Measurements from ENCODE around the gene CAVIN3. TPM values are rescaled to one million over a fixed set of nuclear protein-coding genes. Genes with fewer than 3 reads are reported as not detected.
A peak's percentile ranks its signal among the peaks of the same experiment; 100 is the strongest.

Gene CAVIN3, protein sequence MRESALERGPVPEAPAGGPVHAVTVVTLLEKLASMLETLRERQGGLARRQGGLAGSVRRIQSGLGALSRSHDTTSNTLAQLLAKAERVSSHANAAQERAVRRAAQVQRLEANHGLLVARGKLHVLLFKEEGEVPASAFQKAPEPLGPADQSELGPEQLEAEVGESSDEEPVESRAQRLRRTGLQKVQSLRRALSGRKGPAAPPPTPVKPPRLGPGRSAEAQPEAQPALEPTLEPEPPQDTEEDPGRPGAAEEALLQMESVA
- total RNA-seq: 10 to 100 TPM; 12.9 to 53.6 (median 34.1) TPM

DNA sequence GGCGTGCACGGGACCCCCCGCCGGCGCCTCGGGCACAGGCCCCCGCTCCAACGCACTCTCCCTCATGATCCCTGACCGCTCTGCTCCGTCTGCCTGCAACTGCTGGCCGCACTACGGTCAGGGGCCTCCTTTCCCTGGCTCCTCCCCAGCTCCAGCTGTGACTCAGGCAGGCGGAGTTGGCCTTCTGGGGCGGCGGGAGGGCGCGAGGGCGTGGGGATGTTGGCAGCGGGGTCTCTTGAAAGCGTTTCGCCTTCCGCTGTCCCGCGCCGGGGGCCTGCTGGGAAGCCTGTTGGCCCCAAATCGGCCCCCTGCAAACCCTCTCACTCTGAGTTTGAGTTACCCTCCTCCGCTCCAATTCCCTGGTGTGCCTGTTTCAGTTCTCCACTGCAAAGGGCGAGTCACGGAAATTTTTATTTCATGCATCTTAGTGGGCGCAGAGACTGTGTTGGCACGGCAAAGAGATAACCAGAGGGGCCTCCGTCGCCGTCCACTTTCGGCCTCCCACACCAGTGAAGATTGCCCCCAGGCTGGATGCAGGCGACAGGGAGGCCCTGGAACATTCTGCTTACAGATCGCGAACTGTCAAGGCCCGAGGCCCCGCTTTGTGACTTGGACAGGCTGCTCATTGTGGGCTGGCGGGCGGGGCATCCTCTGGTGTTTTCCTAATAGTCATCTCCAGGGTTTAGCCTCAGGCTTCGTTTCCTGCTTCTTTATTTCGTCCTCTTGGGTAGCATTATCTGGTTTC, at the start of gene CAVIN3:
Gene CAVIN3 (minus strand): TSS at position 91 of the 745 bp plus-strand sequence. CDS start 25 bp downstream, at position 66.
- TF ChIP-seq, protein P1, sequence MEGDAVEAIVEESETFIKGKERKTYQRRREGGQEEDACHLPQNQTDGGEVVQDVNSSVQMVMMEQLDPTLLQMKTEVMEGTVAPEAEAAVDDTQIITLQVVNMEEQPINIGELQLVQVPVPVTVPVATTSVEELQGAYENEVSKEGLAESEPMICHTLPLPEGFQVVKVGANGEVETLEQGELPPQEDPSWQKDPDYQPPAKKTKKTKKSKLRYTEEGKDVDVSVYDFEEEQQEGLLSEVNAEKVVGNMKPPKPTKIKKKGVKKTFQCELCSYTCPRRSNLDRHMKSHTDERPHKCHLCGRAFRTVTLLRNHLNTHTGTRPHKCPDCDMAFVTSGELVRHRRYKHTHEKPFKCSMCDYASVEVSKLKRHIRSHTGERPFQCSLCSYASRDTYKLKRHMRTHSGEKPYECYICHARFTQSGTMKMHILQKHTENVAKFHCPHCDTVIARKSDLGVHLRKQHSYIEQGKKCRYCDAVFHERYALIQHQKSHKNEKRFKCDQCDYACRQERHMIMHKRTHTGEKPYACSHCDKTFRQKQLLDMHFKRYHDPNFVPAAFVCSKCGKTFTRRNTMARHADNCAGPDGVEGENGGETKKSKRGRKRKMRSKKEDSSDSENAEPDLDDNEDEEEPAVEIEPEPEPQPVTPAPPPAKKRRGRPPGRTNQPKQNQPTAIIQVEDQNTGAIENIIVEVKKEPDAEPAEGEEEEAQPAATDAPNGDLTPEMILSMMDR (IDR thresholded peaks at IDR 0.05 in 4 of 5, conservative IDR thresholded peaks at IDR 0.05 in 1 of 5): no peak
- TF ChIP-seq POLR2A (IDR thresholded peaks at IDR 0.05): no peak
- in situ Hi-C loops (cut with MboI; ENCODE audit: low sequenced_read_pairs in 4 of 4) (loop anchor here in 1 of 4 donors (25.0 kb wide), 1 partner anchor 308 kb away; the partner anchor contains the start of gene OR56A4), intact Hi-C loops (cut with DNase I; ENCODE audit: low total_unique reads) (loop anchor here (1.0 to 10.0 kb wide), 3 partner anchors 42 to 636 kb away; partner anchors contain the start of genes TPP1, TRIM22 and TRIM5)
- peak within 1 kb of the TSS; percentile 89 to 96 (median 94) for H3K27ac ChIP-seq
- ATAC-seq (peak; percentile 34 to 49), DNase-seq (peak; percentile 52 to 66)
- H3K4me1 ChIP-seq: peaks cover 19 to 25% of the 10 kb centered on the region in 2 donors
- H3K4me3 ChIP-seq: peak within 1 kb of the TSS; percentile 58 to 84 (median 62)
- no peaks in the 10 kb centered on the region for H3K36me3 ChIP-seq
- H3K27me3 ChIP-seq: no peaks in the 10 kb centered on the region
- H3K9me3 ChIP-seq: no peaks in the 10 kb centered on the region

GRCh38 chr11:6365659-6366058, 45.4 kb upstream of the CAVIN3 start:
- TF ChIP-seq POLR2A (IDR thresholded peaks at IDR 0.05): no peak
- TF ChIP-seq, protein P1 (IDR thresholded peaks at IDR 0.05 in 4 of 5, conservative IDR thresholded peaks at IDR 0.05 in 1 of 5): no peak
- no peak overlapping the region for H3K27ac ChIP-seq
- no peaks in the 10 kb centered on the region for H3K36me3 ChIP-seq
- no peaks in the 10 kb centered on the region for H3K9me3 ChIP-seq
- in situ Hi-C loops (cut with MboI; ENCODE audit: low sequenced_read_pairs in 4 of 4) (loop anchor here in 2 of 4 donors (25.0 kb wide), 2 partner anchors 128 to 353 kb away; partner anchors contain the start of genes CNGA4 (in 1 of the 2), FHIP1B (in 1 of the 2) and OR56A4 (in 1 of the 2)), intact Hi-C loops (cut with DNase I; ENCODE audit: low total_unique reads) (no loop called here)
- ATAC-seq (no peak), DNase-seq (no peak)
- peaks cover 7% of the 10 kb centered on the region in 2 donors for H3K4me1 ChIP-seq
- H3K4me3 ChIP-seq: no peak overlapping the region
- H3K27me3 ChIP-seq: no peaks in the 10 kb centered on the region

DNA sequence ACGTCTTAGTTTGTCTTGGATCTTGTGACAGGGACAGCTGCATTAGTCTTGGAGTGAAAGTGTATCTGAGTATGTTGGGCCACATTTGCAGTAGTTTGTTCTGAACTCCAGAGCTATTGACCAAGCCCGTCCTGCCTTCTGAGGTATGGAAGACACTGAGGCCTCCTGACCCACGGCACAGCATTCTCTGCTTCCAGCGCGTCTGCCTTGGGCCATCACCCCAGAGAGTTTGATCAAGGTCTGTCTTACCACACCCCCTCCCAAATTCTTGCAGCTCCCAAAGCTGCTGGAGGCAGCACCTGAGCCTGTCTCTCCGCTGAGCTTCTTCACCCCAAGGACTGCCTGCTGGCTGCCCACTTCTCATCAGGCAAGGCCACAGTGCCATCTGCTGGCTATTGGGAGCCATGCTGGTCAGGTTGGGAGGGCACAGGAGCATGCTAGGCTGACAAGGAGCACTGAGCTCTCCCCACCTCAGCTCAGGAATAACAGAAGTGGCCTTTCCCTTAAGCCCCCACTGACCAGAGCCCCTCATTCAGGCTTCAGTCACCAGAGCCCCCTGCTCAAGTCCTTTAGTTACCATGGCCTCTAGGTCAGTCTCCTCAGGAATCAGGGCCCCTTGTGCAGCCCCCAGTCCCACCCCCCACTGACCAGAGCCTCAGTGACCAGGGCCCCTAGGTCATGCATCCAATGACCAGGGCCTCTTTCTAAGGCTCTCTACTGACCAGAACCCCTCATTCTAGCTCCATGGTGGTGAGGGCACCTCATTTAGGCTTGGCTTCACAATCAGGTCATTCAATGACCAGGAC, 42.8 kb upstream of the CAVIN3 start:
- intact Hi-C loops (cut with DNase I; ENCODE audit: low total_unique reads): loop anchor here (1.0 to 5.0 kb wide), 4 partner anchors 27 to 341 kb away; partner anchors contain the start of genes CAVIN3, FHIP1B and SMPD1
- peaks cover 7% of the 10 kb centered on the region in 2 donors for H3K4me1 ChIP-seq
- no peaks in the 10 kb centered on the region for H3K27me3 ChIP-seq
- in situ Hi-C loops (cut with MboI; ENCODE audit: low sequenced_read_pairs in 4 of 4): loop anchor here in 2 of 4 donors (25.0 kb wide), 2 partner anchors 126 to 351 kb away; partner anchors contain the start of genes CNGA4 (in 1 of the 2), FHIP1B (in 1 of the 2) and OR56A4 (in 1 of the 2)
- peak overlapping the region in 2 of 4 donors; percentile 1 to 32 for H3K4me3 ChIP-seq
- peak; percentile 77 to 89 for DNase-seq
- TF ChIP-seq, protein P1 (IDR thresholded peaks at IDR 0.05 in 4 of 5, conservative IDR thresholded peaks at IDR 0.05 in 1 of 5): peak; percentile 86 to 92 (median 89)
- TF ChIP-seq POLR2A (IDR thresholded peaks at IDR 0.05): no peak
- no peaks in the 10 kb centered on the region for H3K9me3 ChIP-seq
- H3K36me3 ChIP-seq: no peaks in the 10 kb centered on the region
- peak overlapping the region; percentile 83 to 89 (median 86) for H3K27ac ChIP-seq
- peak; percentile 84 to 85 for ATAC-seq
